ENCODE results near the gene C15orf39.

The C15orf39 gene

DNA sequence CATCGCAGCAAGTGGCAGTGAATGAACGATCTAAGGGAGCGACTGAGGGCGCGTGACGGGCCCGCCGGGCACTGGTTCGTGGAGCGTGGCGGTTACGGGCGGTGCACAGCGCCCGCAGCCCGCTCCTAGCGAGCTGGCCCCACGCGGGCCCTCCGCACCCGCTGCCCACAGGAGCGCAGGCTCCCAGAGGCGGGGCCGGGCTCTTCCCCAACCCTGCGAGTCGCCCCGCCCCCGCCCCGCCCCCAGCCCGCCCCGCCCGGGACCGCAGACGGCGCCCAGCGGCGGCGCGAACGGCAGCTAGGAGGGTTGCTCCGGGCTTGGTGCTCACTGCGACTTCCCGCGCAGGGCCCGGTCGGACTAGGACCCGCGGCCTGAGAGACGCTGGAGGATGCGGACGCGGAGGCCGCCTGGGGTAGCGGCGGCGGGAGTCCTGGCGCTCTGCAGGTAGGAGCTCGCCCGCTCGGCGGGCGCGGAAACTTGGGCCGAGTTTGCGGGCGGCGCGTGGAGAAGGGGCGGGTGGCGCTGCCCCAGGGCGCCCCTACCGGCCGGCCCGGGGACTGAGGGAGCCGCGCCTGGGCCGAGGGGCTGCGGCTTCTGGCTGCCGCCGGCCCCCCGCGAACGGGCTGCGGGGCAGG lies at the start of gene C15orf39:
C15orf39 (plus strand) TSS at position 267 of the 635 bp plus-strand sequence. CDS start 4,167 bp downstream, outside the sequence.
- Histone ChIP-seq H3K4me2 (ENCODE audit: low read depth, low read length, poor library complexity, severe bottlenecking) (peak within 1 kb of the TSS; percentile 72), H3K27me3 (ENCODE audit: low read length) (no peaks in the 10 kb centered on the region), H3K9me2 (replicated peaks; ENCODE audit: insufficient read depth, low read length) (no peaks in the 10 kb centered on the region), H4K20me1 (ENCODE audit: low read depth, low read length) (peaks cover 10% of the 10 kb centered on the region; the same call in 1 of the 2 replicates), H3K27ac (ENCODE audit: low read depth, low read length) (peak within 1 kb of the TSS; percentile 81), H3K36me3 (ENCODE audit: low read length) (no peaks in the 10 kb centered on the region), H3F3A (ENCODE audit: insufficient read depth) (no peaks in the 10 kb centered on the region), H3K9me3 (ENCODE audit: insufficient read depth, low read length) (no peaks in the 10 kb centered on the region), H3K9ac (ENCODE audit: low read length) (peak within 1 kb of the TSS; percentile 97), H3K4me3 (ENCODE audit: insufficient read depth, low read length, poor library complexity, severe bottlenecking) (peak within 1 kb of the TSS; percentile 96), H2AFZ (ENCODE audit: low read depth, low read length, severe bottlenecking) (peak within 1 kb of the TSS; percentile 68), H3K79me2 (ENCODE audit: insufficient read depth, low read length) (peaks cover 45% of the 10 kb centered on the region)
- TF ChIP-seq CTCF (IDR thresholded peaks at IDR 0.05; ENCODE audit: insufficient read depth, low read length, poor library complexity, severe bottlenecking) (peak; percentile 92), EZH2phosphoT487 (conservative IDR thresholded peaks at IDR 0.05; ENCODE audit: low read length) (no peak)

DNA sequence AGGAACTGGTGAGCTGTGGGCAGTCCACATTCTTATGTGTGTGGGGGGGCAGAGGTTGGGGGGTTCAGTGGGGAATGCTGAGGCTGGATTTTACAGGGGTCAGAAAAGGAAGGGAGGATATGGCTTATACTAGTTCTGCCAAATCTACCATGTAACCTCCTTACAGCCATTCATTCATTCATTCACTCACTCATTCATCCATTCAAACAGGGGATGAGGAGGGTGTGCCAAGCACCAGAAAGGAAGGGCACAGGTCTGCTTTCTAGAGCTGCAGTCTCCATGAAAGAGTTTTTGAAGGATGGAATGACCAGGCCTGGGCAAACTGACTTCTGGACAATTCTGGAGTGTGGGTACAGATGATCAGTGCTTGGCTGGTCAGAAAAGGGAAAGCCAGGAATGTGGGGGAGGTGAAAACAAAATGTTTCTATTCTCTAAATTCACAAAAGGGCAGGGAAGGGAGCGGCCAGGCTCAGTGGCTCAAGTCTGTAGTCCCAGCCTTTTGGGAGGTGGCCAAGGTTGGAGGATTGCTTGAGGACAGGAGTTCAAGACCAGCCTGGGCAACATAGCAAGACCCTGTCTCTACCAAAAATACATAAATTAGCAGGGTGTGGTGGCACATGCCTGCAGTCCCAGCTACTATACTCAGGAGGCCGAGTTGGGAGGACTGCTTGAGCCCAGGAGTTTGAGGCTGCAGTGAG lies 49.2 kb upstream of the C15orf39 start:
- no peak overlapping the region for H3K27ac ChIP-seq (ENCODE audit: low read depth, low read length)
- H3K27me3 ChIP-seq (ENCODE audit: low read length), result no peaks in the 10 kb centered on the region
- no peaks in the 10 kb centered on the region for H3F3A ChIP-seq (ENCODE audit: insufficient read depth)
- H3K9ac ChIP-seq (ENCODE audit: low read length), result no peak overlapping the region
- no peaks in the 10 kb centered on the region for H3K36me3 ChIP-seq (ENCODE audit: low read length)
- no peak overlapping the region for H3K4me2 ChIP-seq (ENCODE audit: low read depth, low read length, poor library complexity, severe bottlenecking)
- H3K9me2 ChIP-seq (replicated peaks; ENCODE audit: insufficient read depth, low read length), result no peaks in the 10 kb centered on the region
- H3K4me3 ChIP-seq (ENCODE audit: insufficient read depth, low read length, poor library complexity, severe bottlenecking), result no peak overlapping the region
- H2AFZ ChIP-seq (ENCODE audit: low read depth, low read length, severe bottlenecking), result no peak overlapping the region
- no peak for TF ChIP-seq EZH2phosphoT487 (conservative IDR thresholded peaks at IDR 0.05; ENCODE audit: low read length)
- peaks cover 8% of the 10 kb centered on the region; the same call in 1 of the 2 replicates for H3K9me3 ChIP-seq (ENCODE audit: insufficient read depth, low read length)
- no peaks in the 10 kb centered on the region for H3K79me2 ChIP-seq (ENCODE audit: insufficient read depth, low read length)
- no peaks in the 10 kb centered on the region for H4K20me1 ChIP-seq (ENCODE audit: low read depth, low read length)

DNA sequence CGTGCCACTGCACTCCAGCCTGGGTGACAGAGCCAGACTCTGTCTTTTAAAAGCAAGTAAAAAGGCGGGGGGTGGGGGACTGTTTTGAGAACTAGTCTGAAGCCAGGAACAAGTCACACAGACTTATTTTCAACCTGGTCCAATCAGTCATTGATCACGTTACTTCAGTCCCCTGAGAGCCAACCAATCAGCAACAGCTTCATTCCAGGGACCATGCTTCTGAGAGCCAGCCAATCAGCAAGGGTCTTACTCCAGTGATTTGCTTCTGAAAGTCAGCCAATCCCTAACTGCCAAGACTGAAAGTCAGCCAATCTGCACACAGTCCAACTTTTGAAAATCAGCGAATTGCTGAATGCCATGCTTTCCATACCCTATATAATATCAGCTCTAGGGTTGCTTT lies 48.6 kb upstream of the C15orf39 start:
- H3K4me3 ChIP-seq (ENCODE audit: insufficient read depth, low read length, poor library complexity, severe bottlenecking), result no peak overlapping the region
- peaks cover 6% of the 10 kb centered on the region; the same call in 1 of the 2 replicates for H3K9me3 ChIP-seq (ENCODE audit: insufficient read depth, low read length)
- no peaks in the 10 kb centered on the region for H4K20me1 ChIP-seq (ENCODE audit: low read depth, low read length)
- H3F3A ChIP-seq (ENCODE audit: insufficient read depth), result no peaks in the 10 kb centered on the region
- H3K9me2 ChIP-seq (replicated peaks; ENCODE audit: insufficient read depth, low read length), result no peaks in the 10 kb centered on the region
- H2AFZ ChIP-seq (ENCODE audit: low read depth, low read length, severe bottlenecking), result no peak overlapping the region
- no peak overlapping the region for H3K4me2 ChIP-seq (ENCODE audit: low read depth, low read length, poor library complexity, severe bottlenecking)
- no peaks in the 10 kb centered on the region for H3K36me3 ChIP-seq (ENCODE audit: low read length)
- H3K27ac ChIP-seq (ENCODE audit: low read depth, low read length), result no peak overlapping the region
- H3K9ac ChIP-seq (ENCODE audit: low read length), result no peak overlapping the region
- TF ChIP-seq CTCF (IDR thresholded peaks at IDR 0.05; ENCODE audit: insufficient read depth, low read length, poor library complexity, severe bottlenecking) (no peak), EZH2phosphoT487 (conservative IDR thresholded peaks at IDR 0.05; ENCODE audit: low read length) (no peak)
- no peaks in the 10 kb centered on the region for H3K79me2 ChIP-seq (ENCODE audit: insufficient read depth, low read length)
- H3K27me3 ChIP-seq (ENCODE audit: low read length), result no peaks in the 10 kb centered on the region

All from SU-DHL-6 (cell line).